Mesendoderm (in vitro differentiated cells): ENCODE data around the gene IMMP2L.

Experiments
- DNase-seq: peaks from one replicate; pipeline ENCODE4 v3.0.0; 2013
- H2AK5ac ChIP-seq: 2 replicates; pipeline ENCODE4 v1.6.1; 2013; ENCODE audit warnings: low read length, inconsistent platforms
- H2BK120ac ChIP-seq: 2 replicates; pipeline ENCODE4 v1.6.1; 2013; ENCODE audit warnings: low read depth, mild to moderate bottlenecking, low read length, moderate library complexity, mixed read lengths
- H2BK15ac ChIP-seq: replicated peaks from 2 replicates; pipeline ENCODE4 v1.6.1; 2013; ENCODE audit warnings: low read depth, mild to moderate bottlenecking, moderate library complexity
- H2BK5ac ChIP-seq: 2 replicates; pipeline ENCODE4 v1.6.1; 2013; ENCODE audit warnings: low read length, inconsistent platforms
- H3K18ac ChIP-seq: 2 replicates; pipeline ENCODE4 v1.6.1; 2013; ENCODE audit warnings: mild to moderate bottlenecking, low read length, mixed read lengths
- H3K23ac ChIP-seq: one replicate; pipeline ENCODE4 v1.6.1; 2013; ENCODE audit warnings: low read length
- H3K27ac ChIP-seq: 2 replicates; pipeline ENCODE4 v1.5.1; 2013; ENCODE audit warnings: low read depth, mild to moderate bottlenecking, inconsistent platforms, low read length, moderate library complexity
- H3K27me3 ChIP-seq: 2 replicates; pipeline ENCODE4 v1.6.1; 2013; ENCODE audit warnings: low read length, control low read depth, mild to moderate bottlenecking, inconsistent platforms; ENCODE audit not compliant: insufficient read depth, poor library complexity
- H3K36me3 ChIP-seq: 2 replicates; pipeline ENCODE4 v1.6.1; 2013; ENCODE audit warnings: low read length, inconsistent platforms; ENCODE audit not compliant: control insufficient read depth, insufficient read depth
- H3K4ac ChIP-seq: one replicate; pipeline ENCODE4 v1.6.1; 2013; ENCODE audit warnings: low read depth, mild to moderate bottlenecking, low read length, moderate library complexity
- H3K4me1 ChIP-seq: 2 replicates; pipeline ENCODE4 v1.6.1; 2013; ENCODE audit warnings: low read depth, low read length, inconsistent platforms; ENCODE audit not compliant: control insufficient read depth
- H3K4me2 ChIP-seq: 2 replicates; pipeline ENCODE4 v1.6.1; 2013; ENCODE audit warnings: low read length
- H3K4me3 ChIP-seq: 2 replicates; pipeline ENCODE4 v1.5.1; 2013; ENCODE audit warnings: mild to moderate bottlenecking, low read length
- H3K56ac ChIP-seq: one replicate; pipeline ENCODE4 v1.6.1; 2013; ENCODE audit warnings: low read length
- H3K79me1 ChIP-seq: 2 replicates; pipeline ENCODE4 v1.6.1; 2013; ENCODE audit warnings: low read length, inconsistent platforms
- H3K79me2 ChIP-seq: 2 replicates; pipeline ENCODE4 v1.6.1; 2013; ENCODE audit warnings: mild to moderate bottlenecking, low read length; ENCODE audit not compliant: control insufficient read depth, insufficient read depth
- H3K9ac ChIP-seq: 2 replicates; pipeline ENCODE4 v1.6.1; 2013; ENCODE audit warnings: low read length, inconsistent platforms
- H4K5ac ChIP-seq: one replicate; pipeline ENCODE4 v1.6.1; 2013; ENCODE audit warnings: low read length
- H4K8ac ChIP-seq: one replicate; pipeline ENCODE4 v1.6.1; 2013; ENCODE audit warnings: low read depth, mild to moderate bottlenecking, control low read depth, low read length, moderate library complexity
- WGBS: extraction: QIAGEN DNeasy Blood & Tissue Kit; methylation state at CpG from one replicate; pipeline ENCODE4 v1.1.7; 2013; ENCODE audit warnings: low lambda C conversion rate, missing lambda C conversion rate; ENCODE audit not compliant: insufficient coverage; ENCODE audit errors: extremely low coverage; 5-methylcytosine and 5-hydroxymethylcytosine counted together

IMMP2L gene

DNA sequence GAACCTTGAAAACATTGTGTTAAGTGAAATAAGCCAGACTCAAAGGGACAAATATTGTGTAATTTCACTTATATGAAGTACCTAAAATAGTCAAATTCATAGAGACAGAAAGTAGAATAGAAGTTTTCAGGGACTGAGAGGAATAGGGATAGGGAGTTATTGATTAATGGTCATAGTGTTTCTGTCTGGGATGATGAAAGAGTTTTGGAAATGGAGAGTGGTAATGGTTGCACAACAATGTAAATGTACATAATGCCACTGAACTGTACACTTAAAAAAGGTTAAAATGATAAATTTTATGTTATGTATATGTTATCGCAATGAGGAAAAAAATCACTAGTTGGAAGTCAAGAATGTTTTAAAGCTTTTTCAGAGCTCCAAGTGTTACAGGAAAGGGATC, 33.5 kb upstream of the IMMP2L start:
- no peak overlapping the region for H3K4me3 ChIP-seq
- no peaks in the 10 kb centered on the region for H3K79me1 ChIP-seq
- no peak overlapping the region for H4K5ac ChIP-seq
- no peak overlapping the region for H3K9ac ChIP-seq
- no peak overlapping the region for H3K4me2 ChIP-seq
- no CpG with 5 or more reads among the region's 1 CpG for WGBS
- H2BK5ac ChIP-seq, result no peak overlapping the region
- H3K36me3 ChIP-seq, result no peaks in the 10 kb centered on the region
- no peak overlapping the region for H2BK15ac ChIP-seq
- H3K27me3 ChIP-seq, result no peaks in the 10 kb centered on the region
- no peak overlapping the region for H3K18ac ChIP-seq
- no peak overlapping the region for H3K4ac ChIP-seq
- no peak for DNase-seq
- no peaks in the 10 kb centered on the region for H3K79me2 ChIP-seq
- H3K56ac ChIP-seq, result no peak overlapping the region
- H2AK5ac ChIP-seq, result no peak overlapping the region
- H3K23ac ChIP-seq, result no peak overlapping the region
- no peak overlapping the region for H2BK120ac ChIP-seq
- H3K4me1 ChIP-seq, result no peaks in the 10 kb centered on the region
- no peak overlapping the region for H3K27ac ChIP-seq
- no peak overlapping the region for H4K8ac ChIP-seq

DNA sequence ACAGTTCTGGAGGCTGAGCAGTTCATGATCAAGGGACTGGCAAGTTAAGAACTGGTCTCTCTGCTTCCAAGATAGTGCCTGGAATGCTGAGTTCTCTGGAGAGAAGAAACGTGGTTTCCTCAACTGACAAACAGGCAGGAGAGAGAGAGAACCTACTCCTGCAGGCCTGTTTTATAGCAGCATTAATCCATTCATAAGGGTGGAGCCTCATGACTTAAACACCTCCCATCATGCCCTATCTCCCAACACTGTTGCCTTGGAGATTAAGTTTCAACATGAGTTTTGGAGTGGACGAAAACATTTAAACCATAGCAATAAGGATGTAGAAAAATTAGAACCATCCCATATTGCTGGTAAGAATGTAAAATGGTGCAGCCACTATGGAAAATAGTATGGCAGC, 32.3 kb upstream of the IMMP2L start:
- no peaks in the 10 kb centered on the region for H3K4me1 ChIP-seq
- H2BK15ac ChIP-seq, result no peak overlapping the region
- no peak overlapping the region for H3K27ac ChIP-seq
- H2BK5ac ChIP-seq, result no peak overlapping the region
- no peaks in the 10 kb centered on the region for H3K79me1 ChIP-seq
- H4K8ac ChIP-seq, result no peak overlapping the region
- no CpG with 5 or more reads among the region's 2 CpGs for WGBS
- H2BK120ac ChIP-seq, result no peak overlapping the region
- no peak overlapping the region for H3K56ac ChIP-seq
- no peak overlapping the region for H4K5ac ChIP-seq
- H3K36me3 ChIP-seq, result no peaks in the 10 kb centered on the region
- H3K4me2 ChIP-seq, result no peak overlapping the region
- H3K4me3 ChIP-seq, result no peak overlapping the region
- no peak overlapping the region for H2AK5ac ChIP-seq
- no peak overlapping the region for H3K18ac ChIP-seq
- no peak overlapping the region for H3K23ac ChIP-seq
- H3K79me2 ChIP-seq, result no peaks in the 10 kb centered on the region
- no peaks in the 10 kb centered on the region for H3K27me3 ChIP-seq
- H3K4ac ChIP-seq, result no peak overlapping the region
- DNase-seq, result peak; percentile 6
- no peak overlapping the region for H3K9ac ChIP-seq

DNA sequence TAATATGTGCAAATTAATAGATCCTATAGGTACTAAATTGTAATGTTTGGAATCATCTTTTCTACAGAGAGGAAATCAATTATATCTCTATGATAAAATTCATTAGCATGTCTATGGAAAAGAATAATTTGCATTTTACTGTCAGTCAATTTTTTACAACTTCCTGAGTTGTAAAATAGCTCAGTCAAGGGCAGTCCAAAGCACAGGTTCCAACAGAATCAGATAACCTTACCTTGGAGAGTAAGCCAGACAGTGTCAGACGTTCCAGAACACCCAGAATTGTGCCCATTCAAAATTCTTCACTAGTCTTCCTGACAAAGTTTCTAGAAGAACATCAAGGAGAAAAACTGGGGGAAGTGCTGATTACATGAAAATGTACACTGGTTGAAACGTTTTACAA, 31.1 kb upstream of the IMMP2L start:
- no CpG with 5 or more reads among the region's 2 CpGs for WGBS
- Histone ChIP-seq H2AK5ac (no peak overlapping the region), H3K27ac (no peak overlapping the region), H3K79me1 (no peaks in the 10 kb centered on the region), H4K5ac (no peak overlapping the region), H2BK5ac (no peak overlapping the region), H3K4me1 (no peaks in the 10 kb centered on the region), H3K79me2 (no peaks in the 10 kb centered on the region), H2BK120ac (no peak overlapping the region), H3K18ac (no peak overlapping the region), H3K4me3 (no peak overlapping the region), H2BK15ac (no peak overlapping the region), H3K23ac (no peak overlapping the region), H4K8ac (no peak overlapping the region), H3K56ac (no peak overlapping the region), H3K4me2 (no peak overlapping the region), H3K9ac (no peak overlapping the region), H3K36me3 (no peaks in the 10 kb centered on the region), H3K27me3 (no peaks in the 10 kb centered on the region), H3K4ac (no peak overlapping the region)
- no peak for DNase-seq

DNA sequence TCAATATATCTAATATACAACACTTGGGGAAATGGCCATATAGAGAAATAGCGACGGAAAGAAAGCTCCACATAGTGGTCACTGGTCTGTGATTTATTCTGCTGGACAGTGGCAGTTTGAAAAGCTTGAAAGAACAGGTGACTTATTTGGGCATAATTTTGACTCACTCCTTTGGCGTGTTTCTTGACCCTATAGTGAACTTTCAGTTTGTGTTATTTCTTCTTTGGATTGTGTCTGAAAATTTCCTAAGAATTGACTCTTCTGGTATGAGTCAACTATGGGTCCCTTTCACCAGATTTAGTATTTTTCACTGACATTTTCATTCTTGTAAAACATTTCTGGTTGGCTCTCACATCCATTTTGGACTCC, 25.8 kb upstream of the IMMP2L start:
- Histone ChIP-seq H3K79me2 (no peaks in the 10 kb centered on the region), H2AK5ac (no peak overlapping the region), H2BK15ac (no peak overlapping the region), H3K27me3 (no peaks in the 10 kb centered on the region), H3K4ac (no peak overlapping the region), H4K5ac (no peak overlapping the region), H2BK5ac (no peak overlapping the region), H3K18ac (no peak overlapping the region), H2BK120ac (no peak overlapping the region), H3K4me3 (no peak overlapping the region), H3K23ac (no peak overlapping the region), H4K8ac (no peak overlapping the region), H3K56ac (no peak overlapping the region), H3K9ac (no peak overlapping the region), H3K4me1 (no peaks in the 10 kb centered on the region), H3K79me1 (no peaks in the 10 kb centered on the region), H3K4me2 (no peak overlapping the region), H3K27ac (no peak overlapping the region), H3K36me3 (no peaks in the 10 kb centered on the region)
- WGBS, result no CpG with 5 or more reads among the region's 3 CpGs
- no peak for DNase-seq

DNA sequence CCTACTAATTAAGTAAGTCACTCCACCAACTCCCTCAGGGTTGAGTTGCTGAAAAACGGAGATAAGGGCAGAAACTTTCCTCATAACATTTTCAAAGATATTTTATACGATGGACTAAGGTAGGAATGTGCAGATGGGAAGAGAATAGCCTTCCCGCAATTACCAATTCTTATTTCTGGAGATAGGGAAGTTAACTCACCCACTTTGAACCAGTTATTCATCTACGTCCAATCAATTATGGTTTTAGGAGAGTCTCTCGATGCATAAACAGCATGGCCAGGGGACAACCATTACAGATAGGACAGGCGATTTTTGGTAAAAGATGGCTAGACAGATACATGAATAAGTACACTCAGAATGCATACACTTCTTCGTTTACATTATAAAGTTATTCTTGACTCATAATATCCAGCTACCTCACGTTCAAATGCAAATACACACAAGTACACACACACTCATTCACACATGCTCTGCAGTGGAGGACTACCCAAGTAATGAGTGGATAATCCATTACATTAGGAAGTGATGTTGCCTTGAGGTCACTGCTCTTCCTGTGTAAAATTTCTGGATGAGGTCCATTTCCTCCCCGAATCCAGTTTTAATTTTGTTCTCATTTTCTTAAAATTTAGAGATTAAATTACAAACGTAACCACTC, 25.2 kb upstream of the IMMP2L start:
- Histone ChIP-seq H3K36me3 (no peaks in the 10 kb centered on the region), H2BK15ac (no peak overlapping the region)

DNA sequence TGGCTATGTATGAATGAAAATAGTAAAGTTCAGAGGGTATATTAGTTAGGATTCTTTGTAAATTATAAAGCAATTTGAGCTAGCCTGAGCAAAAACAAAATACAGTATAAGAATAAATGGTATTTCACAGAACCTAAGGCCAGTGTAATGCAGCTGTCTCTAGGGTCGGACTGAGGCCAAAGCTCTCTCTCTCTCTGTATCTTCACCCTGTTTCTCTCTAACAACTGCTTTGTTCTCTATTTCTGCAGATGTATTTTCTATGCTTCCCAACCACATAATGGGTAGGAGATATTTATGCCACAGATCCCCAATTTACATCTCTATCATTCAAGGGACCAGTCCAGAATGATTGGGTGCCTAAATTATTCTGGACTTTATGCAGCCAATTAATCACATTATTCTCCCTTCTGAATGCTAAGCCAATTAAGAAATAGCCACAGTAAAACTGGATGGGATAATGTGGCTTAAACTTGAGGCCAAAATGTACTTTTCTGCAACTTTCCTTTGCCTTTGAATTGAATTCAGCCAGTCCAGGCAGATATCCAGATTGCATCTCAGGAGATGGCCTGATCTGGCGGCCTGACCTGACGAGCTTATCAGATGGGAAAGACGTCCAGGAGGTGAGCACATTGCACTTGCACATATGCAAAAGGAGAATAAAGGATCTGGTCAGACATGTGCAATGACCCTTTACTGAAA, 24.6 kb upstream of the IMMP2L start:
- Histone ChIP-seq H3K4me1 (no peaks in the 10 kb centered on the region), H3K4ac (no peak overlapping the region), H2BK5ac (no peak overlapping the region), H3K23ac (no peak overlapping the region), H3K27ac (no peak overlapping the region), H2BK120ac (no peak overlapping the region), H2AK5ac (no peak overlapping the region), H3K56ac (no peak overlapping the region), H3K36me3 (no peaks in the 10 kb centered on the region), H3K27me3 (no peaks in the 10 kb centered on the region), H3K79me2 (no peaks in the 10 kb centered on the region), H4K5ac (no peak overlapping the region), H3K9ac (no peak overlapping the region), H3K79me1 (no peaks in the 10 kb centered on the region), H4K8ac (no peak overlapping the region), H3K4me2 (no peak overlapping the region), H3K18ac (no peak overlapping the region), H3K4me3 (no peak overlapping the region), H2BK15ac (no peak overlapping the region)
- DNase-seq, result no peak
- WGBS, result no CpG with 5 or more reads among the region's 4 CpGs

More for the DNA sequence above, 25.2 kb upstream of the IMMP2L start:
- WGBS, result 100% methylated on average over 1 of the region's 10 CpGs
- Histone ChIP-seq H3K9ac (no peak overlapping the region), H3K56ac (no peak overlapping the region), H3K23ac (no peak overlapping the region), H3K4me1 (no peaks in the 10 kb centered on the region), H3K18ac (no peak overlapping the region), H3K79me2 (no peaks in the 10 kb centered on the region), H3K4me2 (no peak overlapping the region), H2BK5ac (no peak overlapping the region), H3K4me3 (no peak overlapping the region), H3K27me3 (no peaks in the 10 kb centered on the region), H4K5ac (no peak overlapping the region), H2BK120ac (no peak overlapping the region), H2AK5ac (no peak overlapping the region), H4K8ac (no peak overlapping the region), H3K4ac (no peak overlapping the region), H3K27ac (no peak overlapping the region), H3K79me1 (no peaks in the 10 kb centered on the region)
- no peak for DNase-seq
